Mesothelial cell of epicardium (in vitro differentiated cells): ENCODE results near the gene TRPM3. TPM values are rescaled to one million over a fixed set of nuclear protein-coding genes. Genes with fewer than 3 reads are reported as not detected.
"Not testable (repeated sequence)": the region's sequence is repeated elsewhere in the genome, so short reads cannot be mapped to it uniquely, and the experiment has no call there.

Experiments
- DNase-seq, 2 experiments: peaks; one replicate each; pipeline ENCODE4 v3.0.0; 2021; ENCODE audit warnings: low spot score in 2 of 2; ENCODE audit not compliant: unreplicated experiment in 2 of 2
- H3K27ac Mint-ChIP-seq: 2 replicates; pipeline ENCODE4 v1.8.0; 2021; ENCODE audit warnings: mixed read lengths
- H3K27me3 Mint-ChIP-seq: 2 replicates; pipeline ENCODE4 v1.8.0; 2021; ENCODE audit warnings: low read depth, mixed read lengths
- H3K36me3 Mint-ChIP-seq: 2 replicates; pipeline ENCODE4 v1.8.0; 2021; ENCODE audit warnings: mixed read lengths
- H3K4me1 Mint-ChIP-seq: 2 replicates; pipeline ENCODE4 v1.8.0; 2021; ENCODE audit warnings: mixed read lengths
- H3K4me3 Mint-ChIP-seq: 2 replicates; pipeline ENCODE4 v1.8.0; 2021; ENCODE audit warnings: mild to moderate bottlenecking, moderate library complexity, mixed read lengths
- H3K9me3 Mint-ChIP-seq: 2 replicates; pipeline ENCODE4 v1.8.0; 2021; ENCODE audit warnings: mixed read lengths
- total RNA-seq: library from RNA; stranded (reverse); gene quantifications from 3 replicates; pipeline ENCODE4 v1.2.1, GENCODE V29; 2021
- TF ChIP-seq, protein P1 (sequence below): fragments of 200-600 bp; sonication (generic); IDR thresholded peaks from one replicate; pipeline ENCODE4 v1.5.0; 2021; ENCODE audit warnings: antibody characterized with exemption; ENCODE audit not compliant: unreplicated experiment

Gene TRPM3
- total RNA-seq, 1 donor from 2014 or later = 1.6 TPM

DNA sequence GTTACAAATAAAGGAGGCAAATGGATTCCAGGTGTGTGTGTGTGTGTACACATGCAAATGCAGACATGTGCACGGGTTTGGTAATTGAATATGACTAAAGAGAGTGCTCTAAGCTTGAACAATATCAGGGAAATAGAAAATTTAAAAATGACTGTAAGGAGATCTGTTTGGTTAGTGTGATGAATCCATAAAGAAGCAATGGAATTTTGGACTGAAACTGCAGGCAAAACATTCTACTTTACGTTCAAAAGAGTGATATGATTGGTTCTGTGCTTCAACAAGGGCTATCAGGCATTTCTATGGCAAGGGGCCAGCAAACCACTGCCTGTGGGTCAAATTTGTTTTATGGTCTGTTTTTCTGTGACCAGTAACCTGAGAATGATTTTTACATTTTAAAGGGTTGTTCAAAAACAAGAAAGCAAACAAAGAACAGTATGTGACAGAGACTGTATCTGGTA is 374.1 kb downstream of the TRPM3 start:
- TF ChIP-seq, protein P1, sequence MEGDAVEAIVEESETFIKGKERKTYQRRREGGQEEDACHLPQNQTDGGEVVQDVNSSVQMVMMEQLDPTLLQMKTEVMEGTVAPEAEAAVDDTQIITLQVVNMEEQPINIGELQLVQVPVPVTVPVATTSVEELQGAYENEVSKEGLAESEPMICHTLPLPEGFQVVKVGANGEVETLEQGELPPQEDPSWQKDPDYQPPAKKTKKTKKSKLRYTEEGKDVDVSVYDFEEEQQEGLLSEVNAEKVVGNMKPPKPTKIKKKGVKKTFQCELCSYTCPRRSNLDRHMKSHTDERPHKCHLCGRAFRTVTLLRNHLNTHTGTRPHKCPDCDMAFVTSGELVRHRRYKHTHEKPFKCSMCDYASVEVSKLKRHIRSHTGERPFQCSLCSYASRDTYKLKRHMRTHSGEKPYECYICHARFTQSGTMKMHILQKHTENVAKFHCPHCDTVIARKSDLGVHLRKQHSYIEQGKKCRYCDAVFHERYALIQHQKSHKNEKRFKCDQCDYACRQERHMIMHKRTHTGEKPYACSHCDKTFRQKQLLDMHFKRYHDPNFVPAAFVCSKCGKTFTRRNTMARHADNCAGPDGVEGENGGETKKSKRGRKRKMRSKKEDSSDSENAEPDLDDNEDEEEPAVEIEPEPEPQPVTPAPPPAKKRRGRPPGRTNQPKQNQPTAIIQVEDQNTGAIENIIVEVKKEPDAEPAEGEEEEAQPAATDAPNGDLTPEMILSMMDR = no peak
- H3K36me3 Mint-ChIP-seq = no peaks in the 10 kb centered on the region
- DNase-seq = no peak
- H3K27me3 Mint-ChIP-seq = no peaks in the 10 kb centered on the region
- H3K9me3 Mint-ChIP-seq = peaks cover 10% of the 10 kb centered on the region
- H3K4me1 Mint-ChIP-seq = peaks cover 26% of the 10 kb centered on the region
- peak overlapping the region; percentile 77 for H3K27ac Mint-ChIP-seq
- H3K4me3 Mint-ChIP-seq = no peak overlapping the region

DNA sequence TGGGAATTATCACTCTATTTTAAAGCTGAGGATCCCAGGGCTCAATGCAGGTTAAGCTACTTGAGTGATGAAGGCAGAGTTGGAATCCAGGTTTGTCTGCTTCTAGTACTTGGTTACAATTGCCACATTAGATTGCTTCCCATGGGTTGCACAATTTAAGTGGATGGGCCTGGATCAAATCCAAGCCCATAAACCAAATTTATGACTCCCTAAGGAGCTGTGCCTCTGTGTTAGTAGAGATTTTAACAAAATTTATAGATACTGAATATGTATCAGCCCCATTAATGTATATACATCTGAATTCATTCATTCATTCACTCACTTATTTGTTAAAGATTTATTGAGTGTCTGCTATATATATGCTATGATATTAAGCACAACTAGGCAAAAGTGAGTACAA is 374.7 kb downstream of the TRPM3 start:
- Mint-ChIP-seq H3K27ac (peak overlapping the region; percentile 84), H3K9me3 (peaks cover 10% of the 10 kb centered on the region), H3K36me3 (no peaks in the 10 kb centered on the region), H3K4me1 (peaks cover 26% of the 10 kb centered on the region), H3K27me3 (no peaks in the 10 kb centered on the region), H3K4me3 (no peak overlapping the region)
- no peak for DNase-seq
- TF ChIP-seq, protein P1 = no peak

DNA sequence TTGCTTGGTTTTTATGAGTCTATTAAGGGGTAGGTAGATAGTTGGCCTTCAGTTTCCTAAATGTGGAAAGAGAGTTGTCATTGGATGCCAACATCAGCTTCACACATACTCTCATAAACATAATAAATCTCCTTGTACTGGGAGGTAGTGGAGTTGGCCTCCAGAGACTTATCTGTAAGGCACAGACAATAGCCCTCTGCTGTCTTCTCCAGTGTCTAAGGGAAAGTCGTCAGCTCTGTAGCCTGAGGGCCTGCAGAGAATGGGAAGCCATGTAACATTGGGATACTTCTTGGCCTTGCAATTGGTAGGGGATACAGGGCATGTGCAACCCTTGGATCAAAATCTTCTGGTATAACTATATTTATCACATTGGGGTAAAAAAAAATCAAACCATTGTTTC is 375.1 kb downstream of the TRPM3 start:
- peaks cover 26% of the 10 kb centered on the region for H3K4me1 Mint-ChIP-seq
- H3K27me3 Mint-ChIP-seq = no peaks in the 10 kb centered on the region
- DNase-seq = no peak
- peaks cover 6% of the 10 kb centered on the region for H3K9me3 Mint-ChIP-seq
- H3K4me3 Mint-ChIP-seq = no peak overlapping the region
- H3K27ac Mint-ChIP-seq = peak overlapping the region; percentile 84
- H3K36me3 Mint-ChIP-seq = no peaks in the 10 kb centered on the region
- TF ChIP-seq, protein P1 = no peak

DNA sequence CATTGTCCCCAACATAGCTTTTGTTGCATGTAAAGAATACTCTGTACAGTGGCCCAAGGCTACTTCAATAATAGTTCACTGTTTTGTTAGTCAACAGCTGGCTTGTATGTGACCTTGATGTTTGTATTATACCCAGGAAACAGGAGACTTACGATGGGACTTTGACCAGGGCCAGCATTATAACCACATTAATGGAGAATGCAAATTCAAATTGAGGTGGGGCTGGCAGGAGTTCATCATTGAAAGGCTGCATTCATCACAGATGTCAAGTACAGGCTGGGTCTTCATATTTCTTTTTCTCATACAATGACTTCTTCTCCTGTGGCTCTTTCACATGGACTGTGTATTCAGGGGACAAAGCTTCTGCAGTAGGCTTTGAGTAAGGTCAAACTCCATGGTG is 396.6 kb downstream of the TRPM3 start:
- not testable (repeated sequence) for H3K27ac Mint-ChIP-seq, H3K9me3 Mint-ChIP-seq, H3K27me3 Mint-ChIP-seq, H3K4me1 Mint-ChIP-seq, DNase-seq, H3K36me3 Mint-ChIP-seq, H3K4me3 Mint-ChIP-seq

- not testable (repeated sequence) for H3K4me3 Mint-ChIP-seq, H3K36me3 Mint-ChIP-seq, H3K27ac Mint-ChIP-seq, H3K27me3 Mint-ChIP-seq, H3K4me1 Mint-ChIP-seq, H3K9me3 Mint-ChIP-seq, DNase-seq
These were observed 397.4 kb downstream of the TRPM3 start for GRCh38 chr9:70724025-70724424.

DNA sequence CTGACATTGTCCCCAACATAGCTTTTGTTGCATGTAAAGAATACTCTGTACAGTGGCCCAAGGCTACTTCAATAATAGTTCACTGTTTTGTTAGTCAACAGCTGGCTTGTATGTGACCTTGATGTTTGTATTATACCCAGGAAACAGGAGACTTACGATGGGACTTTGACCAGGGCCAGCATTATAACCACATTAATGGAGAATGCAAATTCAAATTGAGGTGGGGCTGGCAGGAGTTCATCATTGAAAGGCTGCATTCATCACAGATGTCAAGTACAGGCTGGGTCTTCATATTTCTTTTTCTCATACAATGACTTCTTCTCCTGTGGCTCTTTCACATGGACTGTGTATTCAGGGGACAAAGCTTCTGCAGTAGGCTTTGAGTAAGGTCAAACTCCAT is 414.6 kb downstream of the TRPM3 start:
- H3K4me3 Mint-ChIP-seq, H3K27me3 Mint-ChIP-seq, H3K27ac Mint-ChIP-seq, H3K9me3 Mint-ChIP-seq, H3K4me1 Mint-ChIP-seq, H3K36me3 Mint-ChIP-seq, DNase-seq: not testable (repeated sequence)

DNA sequence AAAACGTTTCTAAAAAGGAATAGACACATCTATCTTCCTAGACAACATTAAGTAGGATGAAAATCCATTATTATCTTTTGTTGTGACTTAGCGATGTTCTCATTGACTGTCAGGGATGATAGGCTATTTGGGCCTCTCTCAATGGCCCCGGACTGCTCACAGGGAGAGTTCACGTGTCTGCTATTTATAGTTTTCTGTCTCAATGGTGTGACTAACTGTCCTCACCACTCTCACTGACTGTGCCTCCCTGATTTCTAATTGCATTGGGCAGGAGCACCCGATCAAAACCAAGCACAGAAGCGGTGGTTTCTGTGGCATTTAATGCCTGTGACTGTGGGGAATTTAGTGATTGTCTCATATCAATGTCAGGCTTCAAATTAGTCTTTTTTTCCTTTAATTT is 420.3 kb downstream of the TRPM3 start:
- Mint-ChIP-seq H3K36me3 (no peaks in the 10 kb centered on the region), H3K9me3 (no peaks in the 10 kb centered on the region), H3K27me3 (no peaks in the 10 kb centered on the region), H3K27ac (no peak overlapping the region), H3K4me3 (no peak overlapping the region), H3K4me1 (no peaks in the 10 kb centered on the region)
- TF ChIP-seq, protein P1 = no peak
- no peak for DNase-seq
